Kidney (tissue), 14 donors: Measurements from ENCODE around the gene AP2B1. TPM values are rescaled to one million over a fixed set of nuclear protein-coding genes. Genes with fewer than 3 reads are reported as not detected.

Experiments used
- DNase-seq, 5 donors: peaks; one replicate each; pipeline ENCODE4 v3.0.0-alpha.2; 2013 to 2020
- FAIRE-seq: peaks from 2 replicates; lab custom pipeline; 2012; peaks lifted over from hg19 to GRCh38; lab: Jason Lieb, UNC
- H3K27ac ChIP-seq, 2 donors: one replicate each; pipeline ENCODE4 v1.7.0; 2013; ENCODE audit warnings: low read depth in 2 of 2, low read length in 2 of 2, inconsistent platforms in 1 of 2
- H3K27me3 ChIP-seq: one replicate; pipeline ENCODE4 v1.7.1; 2013; ENCODE audit warnings: low read length, inconsistent platforms; ENCODE audit not compliant: control insufficient read depth, insufficient read depth
- H3K36me3 ChIP-seq, 3 donors: one replicate each; pipeline versions ENCODE4 v1.7.0 to v1.7.1; 2013; ENCODE audit warnings: low read length in 3 of 3, control low read depth in 1 of 3, inconsistent platforms in 1 of 3; ENCODE audit not compliant: insufficient read depth in 3 of 3, control insufficient read depth in 2 of 3
- H3K4me1 ChIP-seq, 3 donors: one replicate each; pipeline versions ENCODE4 v1.7.0 to v1.7.1; 2013; ENCODE audit warnings: low read length in 3 of 3, inconsistent platforms in 1 of 3, low read depth in 1 of 3; ENCODE audit not compliant: control insufficient read depth in 2 of 3, insufficient read depth in 2 of 3
- H3K4me3 ChIP-seq, 3 donors: one replicate each; pipeline versions ENCODE4 v1.7.0 to v1.8.1; 2013; ENCODE audit warnings: low read length in 3 of 3, control low read depth in 1 of 3, inconsistent platforms in 1 of 3
- H3K9ac ChIP-seq, 3 donors: one replicate each; pipeline versions ENCODE4 v1.7.0 to v1.7.1; 2013; ENCODE audit warnings: low read length in 3 of 3, control low read depth in 1 of 3, inconsistent platforms in 1 of 3
- H3K9me3 ChIP-seq, 3 donors: one replicate each; pipeline versions ENCODE4 v1.7.0 to v1.7.1; 2013; ENCODE audit warnings: low read length in 3 of 3, control low read depth in 1 of 3, inconsistent platforms in 1 of 3; ENCODE audit not compliant: control insufficient read depth in 2 of 3, insufficient read depth in 1 of 3
- intact Hi-C: fragments of 100-400 bp; cut with DNase I; formaldehyde crosslinking; loops from one replicate; pipeline ENCODE4 v1.11.1; 2022
- polyA plus RNA-seq: library from polyadenylated mRNA; stranded (reverse); fragments of 350-450 nt; fragmentation: Illumina TruSeq; extraction: RNeasy Lipid Tissue Mini Kit (QIAGEN cat#74804); gene quantifications from one replicate; pipeline ENCODE4 v1.2.3, GENCODE V29; 2014; ENCODE audit warnings: low read depth, low replicate concordance; ENCODE audit not compliant: insufficient read depth
- total RNA-seq: library from RNA; stranded (reverse); fragmentation: NEBNext Ultra II Directional; extraction: Animal tissue kit (Norgen Biotek cat#: 25700); gene quantifications from one replicate; pipeline ENCODE4 v1.2.1, GENCODE V29; 2021
- TF ChIP-seq, protein P1 (sequence below): IDR thresholded peaks from 3 replicates; pipeline ENCODE4 v1.5.1; 2012; ENCODE audit warnings: mild to moderate bottlenecking, moderate library complexity, borderline replicate concordance; ENCODE audit not compliant: insufficient read depth; ENCODE audit errors: extremely low read depth
- donor health status: control.
- donor health status: control.
- donor health status: control.
- donor health status: control.
- donor health status: control.
- donor health status: DM: yes; HTN: yes; CAD: no.
- donor health status: Normal renal cell carcinoma (clear cell type).

Gene AP2B1
- total and polyA plus RNA-seq, 2 donors from 2014 or later: 74.0 to 242 TPM

DNA sequence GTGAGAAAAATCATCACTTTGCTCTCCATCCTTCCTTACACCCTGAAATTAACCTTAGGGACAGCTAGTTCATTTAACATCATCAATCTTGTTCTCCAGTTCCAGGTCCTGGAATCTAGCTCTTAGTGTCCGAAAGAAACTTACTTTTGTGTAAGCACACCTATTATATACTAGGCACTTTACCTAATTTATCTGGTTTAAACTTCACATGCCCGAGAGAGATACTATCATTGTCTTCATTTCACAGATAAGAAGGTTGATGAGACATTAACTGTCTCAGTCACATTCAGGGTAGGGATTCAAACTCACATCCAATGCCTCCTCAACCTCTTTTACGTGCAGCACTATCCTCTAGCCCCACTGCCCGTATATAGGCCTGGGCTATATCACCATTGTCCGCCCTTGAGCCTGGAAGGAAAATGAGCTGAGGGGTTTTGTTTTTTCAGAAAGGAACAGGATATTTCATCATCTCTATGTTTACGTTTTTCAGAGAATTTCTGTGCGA lies 501 bp upstream of the AP2B1 start:
- H3K9ac ChIP-seq: peak overlapping the region; percentile 3 to 98 (median 98)
- H3K36me3 ChIP-seq: no peaks in the 10 kb centered on the region
- intact Hi-C loops: no loop called here
- DNase-seq: peak in 1 of 5 donors; percentile 8
- FAIRE-seq: no peak
- no peaks in the 10 kb centered on the region for H3K9me3 ChIP-seq
- TF ChIP-seq, protein P1, sequence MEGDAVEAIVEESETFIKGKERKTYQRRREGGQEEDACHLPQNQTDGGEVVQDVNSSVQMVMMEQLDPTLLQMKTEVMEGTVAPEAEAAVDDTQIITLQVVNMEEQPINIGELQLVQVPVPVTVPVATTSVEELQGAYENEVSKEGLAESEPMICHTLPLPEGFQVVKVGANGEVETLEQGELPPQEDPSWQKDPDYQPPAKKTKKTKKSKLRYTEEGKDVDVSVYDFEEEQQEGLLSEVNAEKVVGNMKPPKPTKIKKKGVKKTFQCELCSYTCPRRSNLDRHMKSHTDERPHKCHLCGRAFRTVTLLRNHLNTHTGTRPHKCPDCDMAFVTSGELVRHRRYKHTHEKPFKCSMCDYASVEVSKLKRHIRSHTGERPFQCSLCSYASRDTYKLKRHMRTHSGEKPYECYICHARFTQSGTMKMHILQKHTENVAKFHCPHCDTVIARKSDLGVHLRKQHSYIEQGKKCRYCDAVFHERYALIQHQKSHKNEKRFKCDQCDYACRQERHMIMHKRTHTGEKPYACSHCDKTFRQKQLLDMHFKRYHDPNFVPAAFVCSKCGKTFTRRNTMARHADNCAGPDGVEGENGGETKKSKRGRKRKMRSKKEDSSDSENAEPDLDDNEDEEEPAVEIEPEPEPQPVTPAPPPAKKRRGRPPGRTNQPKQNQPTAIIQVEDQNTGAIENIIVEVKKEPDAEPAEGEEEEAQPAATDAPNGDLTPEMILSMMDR: no peak
- peak overlapping the region; percentile 88 to 93 for H3K27ac ChIP-seq
- peak overlapping the region; percentile 98 to 99 (median 98) for H3K4me3 ChIP-seq
- no peaks in the 10 kb centered on the region for H3K27me3 ChIP-seq
- H3K4me1 ChIP-seq: peaks cover 5 to 7% (median 7%) of the 10 kb centered on the region in 3 donors

DNA sequence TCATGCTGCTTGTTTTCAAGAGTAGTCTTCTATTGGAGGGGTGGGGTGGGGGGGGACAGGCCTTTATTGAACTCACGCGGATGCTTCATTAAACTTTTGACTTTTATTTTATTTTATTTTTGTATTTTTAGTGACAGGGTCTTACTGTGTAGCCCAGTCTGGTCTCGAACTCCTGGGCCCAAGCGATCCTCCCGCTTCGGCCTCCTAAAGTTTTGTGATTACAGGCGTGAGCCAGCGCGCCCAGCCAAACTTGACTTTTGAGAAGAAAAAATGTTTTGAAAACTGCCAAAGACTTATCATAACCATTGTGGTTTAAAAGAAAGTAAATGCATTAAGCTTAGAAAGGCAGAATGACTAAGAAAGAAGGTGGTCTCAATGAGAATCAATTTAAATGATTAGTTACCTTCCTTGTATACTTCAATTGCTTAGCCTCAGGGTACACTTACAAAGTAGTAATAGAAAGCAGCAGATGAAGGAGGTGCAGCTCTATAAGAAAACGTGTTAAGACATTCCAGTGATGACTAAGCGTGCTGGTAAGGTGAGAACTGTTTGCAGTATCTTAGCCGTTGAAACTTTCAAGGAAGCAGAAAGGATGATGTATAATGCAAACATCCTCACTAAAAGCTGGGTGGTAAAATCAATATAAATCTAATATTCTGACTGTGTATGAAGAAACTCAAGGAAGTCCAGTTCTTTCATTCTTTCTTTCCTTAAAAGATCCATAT lies 1.2 kb downstream of the AP2B1 start:
- Histone ChIP-seq H3K27ac (peak overlapping the region in 1 of 2 donors; percentile 32), H3K36me3 (no peaks in the 10 kb centered on the region), H3K9me3 (no peaks in the 10 kb centered on the region), H3K4me3 (peak overlapping the region; percentile 98 to 99 (median 98)), H3K4me1 (peaks cover 5 to 7% (median 7%) of the 10 kb centered on the region in 3 donors), H3K27me3 (no peaks in the 10 kb centered on the region), H3K9ac (no peak overlapping the region)
- intact Hi-C loops: no loop called here
- DNase-seq (peak in 2 of 5 donors; percentile 19 to 27), FAIRE-seq (no peak)
- TF ChIP-seq, protein P1: no peak

DNA sequence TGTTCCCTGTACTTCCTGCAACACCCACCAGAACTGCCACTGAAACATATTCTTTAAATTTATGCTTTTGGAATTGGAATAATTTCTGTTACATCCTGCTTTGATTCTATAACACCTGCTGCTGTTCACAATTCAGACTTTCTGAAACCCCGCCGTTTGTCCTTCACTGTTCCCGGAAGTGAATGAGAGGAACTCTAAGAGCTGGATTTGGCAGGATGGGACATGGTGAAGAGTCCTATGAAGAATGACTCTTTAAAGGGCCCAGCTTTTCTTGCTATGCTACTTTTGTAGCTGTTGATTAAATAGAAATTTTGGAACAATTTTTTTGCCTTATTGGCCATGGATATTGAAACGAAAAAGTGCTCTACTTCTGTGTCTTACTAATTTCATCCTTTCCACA lies 8.9 kb downstream of the AP2B1 start:
- Histone ChIP-seq H3K9me3 (no peaks in the 10 kb centered on the region), H3K36me3 (peaks cover 5 to 29% (median 9%) of the 10 kb centered on the region in 3 donors), H3K9ac (no peak overlapping the region), H3K4me1 (no peaks in the 10 kb centered on the region), H3K27ac (no peak overlapping the region), H3K27me3 (no peaks in the 10 kb centered on the region), H3K4me3 (no peak overlapping the region)
- TF ChIP-seq, protein P1: no peak
- DNase-seq (no peak), FAIRE-seq (no peak)
- intact Hi-C loops: no loop called here
